NCI-H748 (cell line): Measurements from ENCODE around the gene DPM1.
"Not testable (repeated sequence)": the region's sequence is repeated elsewhere in the genome, so short reads cannot be mapped to it uniquely, and the experiment has no call there.

Experiments
- DNase-seq: peaks from one replicate; lab custom pipeline; 2025; ENCODE audit not compliant: unreplicated experiment; lab: John Stamatoyannopoulos, UW

DPM1 gene

DNA sequence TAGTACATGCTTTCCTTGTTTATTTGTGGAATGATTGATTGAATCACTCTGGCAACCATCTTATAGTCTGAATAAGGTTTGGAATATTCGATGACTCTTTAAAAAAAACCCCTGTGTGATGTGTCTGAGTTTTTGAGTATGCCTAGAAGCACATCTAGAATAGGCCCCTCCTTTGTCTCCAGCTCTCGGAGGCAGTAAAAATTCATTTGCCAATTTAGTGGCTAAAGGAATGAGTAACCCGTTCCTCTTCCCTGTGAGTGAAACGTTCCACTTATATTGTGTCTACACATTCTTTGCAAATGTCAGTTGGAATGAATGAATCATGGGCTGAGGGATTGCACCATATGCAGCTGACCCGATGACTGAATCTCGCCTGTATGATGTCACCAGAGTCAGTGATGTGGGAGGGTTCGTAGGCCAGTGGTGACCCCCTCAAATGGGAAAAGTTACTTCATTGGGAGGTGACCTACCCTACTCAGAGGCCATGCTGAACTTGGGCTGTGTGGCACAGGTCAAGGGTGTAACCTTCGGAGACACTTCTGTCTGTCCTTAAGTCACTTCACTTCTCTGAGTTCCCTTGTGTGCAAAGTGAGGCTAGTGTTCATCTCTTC is 21.8 kb upstream of the DPM1 start:
- DNase-seq: no peak

DNA sequence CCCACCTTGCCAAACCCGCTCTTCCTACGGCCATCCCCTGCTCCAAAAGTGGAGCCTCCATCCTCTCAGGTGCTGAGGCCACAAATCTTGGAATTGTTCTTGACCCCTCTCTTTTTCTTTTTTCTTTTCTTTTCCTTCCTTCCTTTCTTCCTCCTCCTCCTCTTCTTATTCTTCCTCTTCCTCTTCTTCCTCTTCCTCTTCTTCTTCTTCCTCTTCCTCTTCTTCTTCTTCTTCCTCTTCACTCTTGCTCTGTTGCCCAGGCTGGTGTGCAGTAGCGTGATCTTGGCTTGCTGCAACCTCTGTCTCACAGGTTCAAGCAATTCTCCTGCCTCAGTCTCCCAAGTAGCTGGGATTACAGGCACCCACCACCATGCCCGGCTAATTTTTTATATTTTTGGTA is 20.2 kb upstream of the DPM1 start:
- not testable (repeated sequence) for DNase-seq

DNA sequence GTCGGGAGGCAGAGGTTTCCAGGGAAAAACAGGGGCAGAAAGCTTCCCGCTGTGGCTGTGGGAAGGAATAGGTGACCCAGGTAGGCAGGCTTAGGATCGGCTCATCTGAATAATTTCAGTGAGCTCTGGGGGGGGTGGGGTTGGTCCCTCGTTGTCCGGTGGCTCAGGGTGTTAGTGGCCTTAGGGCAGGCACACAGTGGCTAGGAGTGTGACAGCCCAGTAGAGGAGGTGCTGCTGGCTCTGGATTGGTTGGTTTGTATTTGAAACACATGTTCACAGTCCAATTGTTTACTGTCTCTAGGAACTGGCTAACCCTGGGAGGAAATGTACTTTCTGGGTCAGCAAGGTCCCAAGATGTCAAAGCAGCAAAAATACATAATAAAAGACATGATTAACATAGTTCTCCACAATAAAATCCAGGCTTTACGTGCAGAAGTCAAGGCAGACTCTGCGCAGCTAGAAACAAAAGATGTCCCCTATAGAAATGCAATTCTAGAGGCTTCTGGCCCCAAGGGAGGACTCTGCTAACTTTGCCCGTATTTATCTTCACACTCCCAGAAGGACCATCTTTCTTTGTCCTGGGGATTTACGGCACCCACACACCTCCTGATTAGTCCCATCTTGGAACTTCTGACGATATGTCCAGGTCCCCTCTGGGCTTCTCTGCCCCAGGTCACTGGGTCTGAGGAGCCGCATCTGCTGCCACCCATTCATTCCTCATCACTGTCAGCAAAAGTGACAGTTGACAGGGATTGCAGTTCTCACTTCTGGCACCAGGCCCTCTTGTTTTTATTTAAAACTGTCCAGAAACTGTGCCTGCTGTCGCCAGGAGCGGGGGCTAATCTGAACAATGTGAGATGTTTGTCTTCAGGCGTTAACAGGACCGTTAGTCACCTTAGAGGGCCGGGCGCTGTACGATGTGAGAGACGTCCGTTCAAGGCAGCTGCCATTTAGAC is 19.0 kb upstream of the DPM1 start:
- DNase-seq: no peak

DNA sequence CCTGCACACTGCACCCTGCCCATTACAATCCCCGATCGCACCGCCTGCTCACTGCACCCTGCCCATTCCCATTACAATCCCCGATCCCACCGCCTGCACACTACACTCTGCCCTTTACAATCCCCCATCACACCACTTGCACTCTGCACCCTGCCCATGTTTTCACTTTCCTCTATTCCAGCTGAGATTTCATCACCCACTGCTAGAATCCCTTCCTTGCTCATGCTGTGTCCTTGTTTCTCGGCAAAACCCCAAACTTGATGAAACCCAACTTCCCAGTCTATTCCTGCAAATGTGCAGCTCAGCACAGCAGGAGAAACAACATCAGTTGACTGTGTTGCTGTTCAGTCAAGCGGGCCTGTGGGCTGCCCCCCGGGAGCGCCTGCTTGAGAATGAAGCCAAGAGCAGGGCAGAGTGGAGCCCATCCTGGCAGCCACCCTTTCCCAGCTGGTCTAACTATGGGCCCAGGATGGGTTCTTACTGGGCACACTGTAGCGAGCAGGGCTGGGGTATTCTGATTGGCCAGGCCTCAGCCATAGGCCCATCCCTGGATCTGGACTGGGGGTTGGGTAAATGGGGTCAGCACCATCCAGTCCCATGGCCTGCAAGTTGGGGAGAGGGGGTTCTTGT is 17.5 kb upstream of the DPM1 start:
- no peak for DNase-seq

DNA sequence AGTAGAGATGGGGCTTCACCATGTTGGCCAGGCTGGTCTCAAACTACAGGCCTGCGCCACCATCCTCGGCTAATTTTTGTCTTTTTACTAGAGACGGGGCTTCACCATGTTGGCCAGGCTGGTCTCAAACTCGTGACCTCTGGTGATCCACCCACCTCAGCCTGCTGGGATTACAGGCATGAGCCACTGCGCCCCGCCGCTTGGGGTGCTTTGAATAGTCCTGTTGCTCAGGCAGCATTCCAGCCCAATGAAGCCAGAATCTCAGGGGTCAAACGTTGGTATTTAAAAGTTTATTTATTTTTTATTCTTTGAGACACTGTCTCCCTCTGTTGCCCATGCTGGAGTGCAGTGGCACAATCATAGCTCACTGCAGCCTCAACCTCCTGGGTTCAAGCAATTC is 11.6 kb upstream of the DPM1 start:
- no peak for DNase-seq

DNA sequence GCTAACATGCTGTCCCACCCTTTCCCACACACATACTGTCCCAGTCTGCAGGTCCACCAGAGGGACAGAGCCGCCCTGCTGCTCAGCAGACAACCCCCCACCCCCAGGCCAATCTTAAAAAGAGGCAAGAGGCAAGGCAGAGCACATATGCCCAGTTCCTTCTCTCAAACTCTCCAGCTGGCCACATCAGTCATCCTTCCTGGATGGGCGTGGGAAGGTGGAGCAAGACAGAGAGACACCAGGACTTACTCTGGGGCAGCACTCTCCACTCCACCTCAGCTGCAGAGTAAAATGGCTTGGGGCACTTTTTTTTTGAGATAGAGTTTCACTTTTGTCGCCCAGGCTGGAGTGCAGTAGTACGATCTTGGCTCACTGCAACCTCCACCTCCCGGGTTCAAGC is 11.1 kb upstream of the DPM1 start:
- no peak for DNase-seq

DNA sequence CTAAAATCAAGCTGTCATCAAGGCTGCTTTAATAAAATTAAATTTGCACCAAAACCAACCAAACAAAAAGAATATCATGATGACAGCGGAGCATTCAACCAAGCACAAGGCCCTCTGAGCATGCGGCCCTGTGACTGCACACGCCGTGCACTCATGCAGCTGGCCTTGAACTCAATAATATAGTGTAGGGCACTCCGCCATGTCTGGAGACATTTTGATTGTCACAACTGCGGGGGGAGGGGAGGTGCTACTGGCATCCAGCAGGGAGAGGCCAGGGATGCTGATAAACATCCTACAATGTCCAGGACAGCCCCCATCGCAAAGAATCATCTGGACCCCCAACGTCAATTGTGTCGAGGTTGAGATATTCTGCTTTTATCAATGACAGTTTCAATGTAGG is 10.0 kb upstream of the DPM1 start:
- no peak for DNase-seq

DNA sequence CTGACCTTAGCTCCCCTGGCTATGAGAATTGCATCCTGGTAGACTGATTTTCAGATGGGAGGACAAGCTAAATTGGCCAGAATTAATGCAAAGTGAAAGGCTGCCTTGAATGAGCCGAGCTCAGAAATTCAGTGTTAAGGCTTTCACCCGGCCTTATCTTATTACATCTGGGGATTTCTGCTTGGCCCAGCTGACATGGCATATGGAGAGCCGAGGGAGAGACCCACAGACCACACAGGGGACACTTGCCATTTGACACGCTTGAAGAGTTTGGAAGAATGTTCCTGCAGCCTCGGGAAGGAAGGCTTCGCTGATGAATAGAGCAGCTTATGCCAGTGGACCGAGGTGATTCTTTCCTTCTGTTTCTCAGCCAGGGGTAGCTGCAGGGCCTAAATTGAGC is 9.3 kb upstream of the DPM1 start:
- DNase-seq: no peak

DNA sequence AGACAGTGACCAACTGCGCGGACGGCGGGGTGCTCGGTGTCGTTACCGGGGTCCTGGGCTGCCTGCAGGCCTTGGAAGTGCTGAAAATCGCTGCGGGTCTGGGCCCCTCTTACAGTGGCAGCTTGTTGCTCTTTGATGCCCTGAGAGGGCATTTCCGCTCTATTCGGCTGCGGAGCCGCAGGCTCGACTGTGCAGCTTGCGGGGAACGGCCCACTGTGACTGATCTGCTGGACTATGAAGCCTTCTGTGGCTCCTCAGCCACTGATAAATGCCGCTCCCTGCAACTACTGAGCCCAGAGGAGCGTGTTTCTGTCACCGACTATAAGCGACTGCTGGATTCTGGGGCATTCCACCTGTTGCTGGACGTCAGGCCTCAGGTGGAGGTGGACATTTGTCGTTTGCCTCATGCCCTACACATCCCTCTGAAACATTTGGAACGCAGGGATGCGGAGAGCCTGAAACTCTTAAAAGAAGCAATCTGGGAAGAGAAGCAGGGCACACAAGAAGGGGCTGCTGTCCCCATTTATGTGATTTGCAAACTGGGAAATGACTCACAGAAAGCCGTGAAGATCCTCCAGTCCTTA is 1.3 kb upstream of the DPM1 start:
- DNase-seq: no peak

DNA sequence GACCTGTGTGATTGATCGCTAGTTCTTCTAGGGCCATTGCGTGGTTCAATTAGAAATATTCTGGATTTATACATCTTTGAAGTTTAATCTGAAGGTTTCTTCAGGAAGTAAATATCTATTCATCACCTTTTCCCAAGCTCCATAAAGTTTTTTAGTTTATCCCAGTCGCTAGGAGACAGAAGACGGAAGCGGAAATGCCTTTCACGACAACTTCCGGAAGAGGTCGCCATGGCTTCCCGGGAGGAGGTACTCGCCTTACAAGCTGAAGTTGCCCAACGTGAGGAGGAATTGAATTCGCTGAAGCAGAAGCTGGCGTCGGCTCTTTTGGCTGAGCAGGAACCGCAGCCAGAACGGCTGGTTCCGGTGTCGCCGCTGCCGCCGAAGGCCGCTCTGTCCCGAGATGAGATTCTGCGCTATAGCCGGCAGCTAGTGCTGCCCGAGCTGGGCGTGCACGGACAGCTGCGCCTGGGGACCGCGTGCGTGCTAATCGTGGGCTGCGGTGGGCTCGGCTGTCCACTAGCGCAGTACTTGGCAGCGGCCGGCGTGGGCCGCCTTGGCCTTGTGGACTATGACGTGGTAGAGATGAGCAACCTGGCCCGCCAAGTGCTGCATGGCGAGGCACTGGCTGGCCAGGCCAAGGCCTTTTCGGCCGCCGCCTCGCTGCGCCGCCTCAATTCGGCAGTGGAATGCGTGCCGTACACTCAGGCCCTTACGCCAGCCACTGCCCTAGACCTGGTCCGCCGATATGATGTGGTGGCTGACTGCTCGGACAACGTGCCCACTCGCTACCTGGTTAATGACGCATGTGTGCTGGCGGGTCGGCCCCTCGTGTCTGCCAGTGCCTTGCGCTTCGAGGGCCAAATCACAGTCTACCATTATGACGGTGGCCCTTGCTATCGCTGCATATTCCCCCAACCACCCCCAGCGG is 547 bp upstream of the DPM1 start, which contains the start of gene MOCS3:
MOCS3 (plus strand) TSS at position 204 of the 928 bp plus-strand sequence; CDS start at position 229, 25 bp downstream.
- DNase-seq: peak; percentile 88

DNA sequence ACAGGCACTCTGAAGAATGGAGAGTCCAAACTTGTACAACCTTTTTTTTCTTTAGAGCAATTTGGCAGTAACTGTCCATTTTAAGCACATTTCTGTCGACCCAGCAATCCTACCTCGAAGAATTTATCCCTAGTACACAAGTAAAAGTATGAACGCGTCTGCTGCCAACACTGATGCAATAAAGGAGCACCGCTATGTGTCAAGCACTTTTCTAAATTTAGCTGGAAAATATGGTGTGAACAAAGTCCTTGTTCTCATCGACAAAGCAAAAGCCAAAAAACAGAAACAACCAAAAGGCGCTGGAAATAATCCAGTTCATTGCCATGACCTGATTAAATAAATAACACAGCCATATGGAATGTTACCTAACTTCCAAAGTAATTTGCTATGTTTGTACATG is 1.1 kb downstream of the DPM1 start:
- no peak for DNase-seq

DNA sequence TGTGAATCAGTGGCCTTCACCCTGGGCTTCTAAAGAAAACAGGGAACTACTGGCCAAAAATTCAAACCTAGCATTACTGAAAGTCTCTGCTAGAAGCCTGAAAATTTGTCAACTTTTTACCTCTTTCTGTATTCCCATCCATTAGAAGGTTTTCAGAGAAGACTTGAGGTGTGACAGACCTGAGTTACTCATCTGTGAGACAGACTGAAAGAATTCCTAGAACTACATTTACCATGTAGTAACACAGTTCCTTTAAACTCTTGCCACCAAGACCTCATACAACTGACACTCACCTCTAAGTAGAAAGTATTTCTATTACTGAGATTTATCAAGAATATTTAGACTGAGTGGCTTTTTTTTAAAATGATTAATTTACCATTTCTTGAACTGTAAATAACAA is 4.5 kb downstream of the DPM1 start:
- no peak for DNase-seq

DNA sequence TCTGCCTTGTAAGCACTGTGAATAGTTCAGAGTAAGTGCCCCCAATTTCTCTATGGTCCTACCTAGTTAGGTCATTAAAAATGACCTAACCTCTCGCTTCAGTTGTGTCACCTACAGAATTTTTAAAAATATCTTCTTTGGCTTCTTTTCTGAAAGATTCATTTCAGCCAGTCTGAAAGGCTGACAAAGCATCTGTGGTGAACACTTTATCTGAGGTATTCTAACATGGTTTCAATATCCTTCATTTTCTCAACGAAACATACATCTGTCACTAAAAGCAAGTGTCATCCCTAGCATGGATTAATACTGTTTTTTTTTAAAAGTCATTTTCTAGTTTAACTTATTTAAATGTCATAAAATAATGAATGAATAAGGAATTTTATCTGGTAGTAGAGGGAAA is 5.1 kb downstream of the DPM1 start:
- no peak for DNase-seq

DNA sequence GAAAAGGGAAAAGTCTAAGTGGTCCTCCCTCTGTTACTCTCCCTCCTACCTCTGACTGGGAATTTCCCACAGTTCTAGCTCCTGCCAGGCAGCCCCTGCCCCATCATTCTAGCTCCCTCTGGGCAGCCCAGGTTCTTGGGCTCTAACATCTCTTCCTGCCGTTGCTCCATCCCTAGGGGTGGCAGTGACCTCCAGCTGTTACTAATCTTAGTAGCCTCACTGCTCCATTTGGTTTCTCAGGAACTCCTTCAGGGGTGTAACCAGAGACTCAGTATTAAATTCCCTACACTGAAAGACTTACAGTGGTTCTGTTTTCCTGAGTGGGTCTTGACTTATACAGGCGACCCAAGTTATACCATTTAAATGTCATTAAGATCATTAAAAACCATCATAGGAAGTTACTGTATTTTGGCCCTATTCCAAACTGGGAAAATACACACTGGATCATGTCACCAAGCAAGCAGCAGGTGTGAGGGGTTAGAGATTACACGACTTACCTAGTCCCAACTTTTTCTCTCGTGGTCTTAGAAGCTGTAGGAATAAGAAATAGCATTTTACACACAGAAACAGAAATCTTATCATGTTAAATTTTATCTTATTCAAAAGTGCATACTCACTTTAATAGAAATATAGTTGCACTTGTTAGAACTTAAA is 10.1 kb downstream of the DPM1 start:
- no peak for DNase-seq

DNA sequence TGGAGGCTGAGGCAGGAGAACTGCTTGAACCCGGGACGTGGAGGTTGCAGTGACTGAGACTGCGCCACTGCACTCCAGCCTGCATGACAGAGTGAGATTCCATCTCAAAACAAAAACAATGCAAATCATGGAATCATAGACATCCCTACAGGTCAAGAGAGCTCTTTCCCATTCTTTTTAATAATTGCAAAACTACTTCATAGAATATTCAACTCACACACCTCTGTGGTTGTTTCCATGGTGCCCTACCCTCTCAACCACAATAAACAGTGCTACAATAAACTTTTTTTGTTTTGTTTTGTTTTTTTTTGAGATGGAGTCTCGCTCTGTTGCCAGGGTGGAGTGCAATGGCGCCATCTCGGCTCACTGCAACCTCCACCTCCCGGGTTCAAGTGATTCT is 15.3 kb downstream of the DPM1 start:
- DNase-seq: no peak

DNA sequence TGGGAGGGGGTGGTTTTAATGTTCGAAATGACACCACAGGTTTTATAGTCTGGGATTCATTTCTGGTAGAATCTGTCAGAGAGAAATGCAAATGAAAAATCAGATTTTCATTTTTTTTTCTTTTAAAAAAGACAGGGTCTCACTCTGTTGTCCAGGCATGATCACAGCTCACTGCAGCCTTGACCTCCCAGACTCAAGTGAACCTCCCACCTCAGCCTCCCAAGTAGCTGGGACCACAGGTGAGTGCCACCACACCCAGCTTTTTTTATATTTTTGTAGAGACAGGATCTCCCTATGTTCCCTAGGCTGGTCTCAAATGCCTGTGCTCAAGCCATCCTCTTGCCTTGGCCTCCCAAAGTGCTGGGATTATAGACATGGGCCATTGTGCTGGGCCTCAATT is 24.7 kb downstream of the DPM1 start:
- no peak for DNase-seq

DNA sequence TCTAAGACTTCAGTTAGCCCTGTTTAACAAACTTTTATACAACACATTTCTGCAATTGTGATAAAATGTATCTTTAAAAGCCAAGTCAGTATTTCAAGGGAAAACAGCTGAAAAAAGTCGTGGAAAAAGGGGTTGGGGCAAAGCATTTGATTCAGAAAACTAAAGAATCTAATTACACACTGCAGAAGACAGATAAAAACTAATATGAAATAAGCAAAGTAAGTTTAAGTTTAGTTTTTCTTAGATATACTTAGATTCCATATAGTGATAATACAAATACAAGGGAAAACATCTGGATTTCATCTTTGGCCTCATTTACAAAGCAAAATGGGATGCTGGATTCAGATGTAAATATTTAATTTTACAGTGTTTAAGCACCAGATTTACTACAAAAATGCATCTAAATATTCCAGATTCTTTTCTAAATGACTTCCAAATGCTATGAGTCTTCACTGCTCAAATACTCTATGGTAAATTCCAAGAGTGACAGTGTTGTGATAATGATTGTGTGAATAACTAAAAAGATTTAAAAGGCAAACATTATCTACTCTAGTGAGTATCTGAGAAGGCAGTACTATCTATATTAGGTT is 25.5 kb downstream of the DPM1 start:
- DNase-seq: no peak

DNA sequence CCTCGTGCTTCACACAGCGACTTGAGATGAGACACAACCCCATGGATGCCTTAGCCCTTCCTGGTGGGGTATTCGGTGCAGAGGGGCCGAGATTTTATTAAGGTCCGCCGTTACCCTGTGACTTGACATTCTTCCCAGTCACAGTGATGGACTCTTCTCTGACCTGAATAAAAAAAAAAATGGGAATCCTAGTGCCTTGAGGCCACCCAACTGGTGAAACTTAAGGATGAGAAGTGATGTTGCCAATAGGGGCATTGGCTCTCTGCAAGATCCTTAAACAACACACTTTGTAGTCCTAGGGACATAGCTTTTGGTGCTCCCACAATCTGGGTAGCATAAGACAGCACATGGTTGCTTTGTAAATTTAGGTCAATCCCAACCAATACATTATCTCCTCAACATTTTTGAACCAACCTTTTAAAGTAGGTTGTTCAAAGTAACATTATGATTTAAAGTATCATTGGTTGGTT is 26.3 kb downstream of the DPM1 start:
- peak; percentile 23 for DNase-seq

DNA sequence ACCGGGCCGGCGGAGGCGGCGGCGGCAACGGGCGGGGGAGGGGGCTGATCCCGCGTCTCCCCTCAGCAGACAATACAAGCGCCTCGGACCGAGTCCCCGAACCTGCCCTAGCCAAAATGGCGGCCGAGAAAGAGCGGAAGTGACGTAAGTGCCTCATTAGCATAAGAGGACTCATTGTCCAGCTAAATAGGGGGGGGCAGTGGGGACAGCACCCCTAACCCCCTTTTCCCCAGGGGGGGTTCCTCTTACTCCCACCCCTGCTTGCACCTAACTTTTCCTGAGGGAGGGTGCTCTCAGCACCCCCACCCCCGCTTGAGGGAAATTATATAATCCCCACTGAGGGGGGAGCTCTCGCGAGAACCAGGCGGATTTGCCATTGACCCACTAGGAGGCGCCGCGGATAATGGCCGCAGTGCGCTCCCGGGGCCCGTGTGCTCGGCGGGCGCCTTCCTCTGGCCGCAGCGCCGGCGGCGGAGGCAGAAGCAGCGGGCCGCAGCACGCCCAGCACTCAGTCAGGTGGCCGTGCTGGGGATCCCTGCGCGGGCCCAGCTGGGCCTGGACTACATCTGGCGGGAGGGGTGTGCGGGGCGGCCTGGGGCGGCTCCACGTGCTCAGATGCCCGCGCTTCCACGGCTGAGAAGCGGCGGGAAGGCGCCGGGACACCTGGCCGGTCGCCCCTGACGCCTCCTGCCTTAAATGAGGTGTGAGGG is 26.9 kb downstream of the DPM1 start, which contains the start of gene ADNP:
ADNP (minus strand) TSS at position 132 of the 710 bp plus-strand sequence. CDS start 27,441 bp downstream, outside the sequence.
- peak; percentile 92 for DNase-seq
